ENCODE results near the gene BSG.
A peak's percentile ranks its signal among the peaks of the same experiment; 100 is the strongest.

The BSG gene

DNA sequence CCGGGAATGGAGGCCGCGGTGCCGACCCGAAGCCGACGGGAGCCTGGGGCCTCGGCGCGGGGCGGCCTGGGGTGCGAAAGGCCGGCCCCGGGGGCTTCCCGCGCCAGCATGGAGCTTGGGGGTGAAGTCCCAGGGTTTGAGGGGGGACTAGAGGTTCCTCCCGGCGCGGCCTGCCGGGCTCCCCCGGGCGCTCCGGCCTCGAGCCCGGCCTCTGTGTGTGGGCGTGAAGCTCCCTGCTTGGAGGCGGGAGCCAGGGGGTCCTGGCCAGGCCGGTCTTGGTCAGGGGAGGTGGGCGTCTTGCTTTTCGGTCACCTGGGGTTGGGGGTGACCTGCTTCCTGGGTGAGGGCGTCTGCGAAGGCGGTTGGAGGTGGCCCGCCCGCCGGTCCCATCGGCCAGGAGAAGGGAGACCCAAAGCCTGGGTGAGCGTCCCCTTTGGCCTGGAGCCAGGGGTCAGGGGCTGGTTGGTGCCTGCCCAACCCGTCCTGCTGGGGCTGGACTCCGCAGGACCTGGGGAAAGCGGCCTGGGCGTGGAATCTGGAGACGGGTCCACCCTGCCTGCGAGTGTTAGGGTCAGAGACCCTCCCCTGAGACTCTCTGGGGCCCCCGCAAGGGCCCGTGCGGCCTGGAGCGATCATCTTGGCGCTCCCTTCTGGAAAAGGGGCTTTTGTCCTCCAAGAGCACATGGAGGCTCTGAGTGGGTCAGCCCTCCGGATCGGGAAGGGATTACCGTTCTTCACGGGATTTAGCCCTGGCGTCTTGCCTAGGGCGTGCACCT is 535 bp downstream of the BSG start:
- Histone ChIP-seq H3K4me3 (ENCODE audit: low read length) (peak overlapping the region; percentile 93), H3K4me1 (ENCODE audit: low read length) (peaks cover 17% of the 10 kb centered on the region), H3K9ac (ENCODE audit: low read length) (peak overlapping the region; percentile 95), H3K4me2 (ENCODE audit: low read length) (peak overlapping the region; percentile 100), H3K27ac (ENCODE audit: low read length) (peak overlapping the region; percentile 67), H3K9me3 (ENCODE audit: insufficient read depth, low read length) (no peaks in the 10 kb centered on the region), H4K20me1 (ENCODE audit: insufficient read depth, low read length) (peaks cover 47% of the 10 kb centered on the region), H3K27me3 (ENCODE audit: low read depth, low read length) (no peaks in the 10 kb centered on the region), H2AFZ (ENCODE audit: low read depth, low read length) (no peak overlapping the region), H3K79me2 (ENCODE audit: low read length) (peaks cover 55% of the 10 kb centered on the region), H3K36me3 (replicated peaks; ENCODE audit: low read depth, low read length) (peaks cover 23% of the 10 kb centered on the region)
- no peak for TF ChIP-seq EZH2phosphoT487 (IDR thresholded peaks at IDR 0.05; ENCODE audit: low read depth)
- no peak for TF ChIP-seq CTCF (IDR thresholded peaks at IDR 0.05; ENCODE audit: low read depth, low read length)

DNA sequence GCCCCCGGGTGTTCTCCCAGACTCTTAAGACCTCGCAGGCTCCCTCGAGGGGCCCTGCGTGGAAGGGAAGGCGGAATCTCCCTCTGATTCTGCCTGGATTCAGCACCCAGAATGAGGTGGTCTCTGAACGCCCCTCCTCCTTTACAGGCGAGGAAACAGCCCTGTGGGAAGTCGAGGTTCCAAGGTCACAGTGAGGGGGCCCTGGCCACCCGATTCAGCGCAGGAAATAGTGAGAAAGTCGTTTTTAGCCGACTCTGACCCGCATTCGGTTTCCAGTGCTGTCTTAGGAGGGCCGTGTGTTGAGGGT is 1.1 kb downstream of the BSG start:
- no peak overlapping the region for H2AFZ ChIP-seq (ENCODE audit: low read depth, low read length)
- H3K36me3 ChIP-seq (replicated peaks; ENCODE audit: low read depth, low read length) = peaks cover 28% of the 10 kb centered on the region
- H3K4me1 ChIP-seq (ENCODE audit: low read length) = peaks cover 17% of the 10 kb centered on the region
- H3K27me3 ChIP-seq (ENCODE audit: low read depth, low read length) = no peaks in the 10 kb centered on the region
- H3K79me2 ChIP-seq (ENCODE audit: low read length) = peaks cover 61% of the 10 kb centered on the region
- peak overlapping the region; percentile 100 for H3K4me2 ChIP-seq (ENCODE audit: low read length)
- peak overlapping the region; percentile 95 for H3K9ac ChIP-seq (ENCODE audit: low read length)
- H3K9me3 ChIP-seq (ENCODE audit: insufficient read depth, low read length) = no peaks in the 10 kb centered on the region
- TF ChIP-seq CTCF (IDR thresholded peaks at IDR 0.05; ENCODE audit: low read depth, low read length) (no peak), EZH2phosphoT487 (IDR thresholded peaks at IDR 0.05; ENCODE audit: low read depth) (no peak)
- H4K20me1 ChIP-seq (ENCODE audit: insufficient read depth, low read length) = peaks cover 52% of the 10 kb centered on the region
- H3K4me3 ChIP-seq (ENCODE audit: low read length) = peak overlapping the region; percentile 93
- H3K27ac ChIP-seq (ENCODE audit: low read length) = peak overlapping the region; percentile 67; the same call in 1 of the 2 replicates

DNA sequence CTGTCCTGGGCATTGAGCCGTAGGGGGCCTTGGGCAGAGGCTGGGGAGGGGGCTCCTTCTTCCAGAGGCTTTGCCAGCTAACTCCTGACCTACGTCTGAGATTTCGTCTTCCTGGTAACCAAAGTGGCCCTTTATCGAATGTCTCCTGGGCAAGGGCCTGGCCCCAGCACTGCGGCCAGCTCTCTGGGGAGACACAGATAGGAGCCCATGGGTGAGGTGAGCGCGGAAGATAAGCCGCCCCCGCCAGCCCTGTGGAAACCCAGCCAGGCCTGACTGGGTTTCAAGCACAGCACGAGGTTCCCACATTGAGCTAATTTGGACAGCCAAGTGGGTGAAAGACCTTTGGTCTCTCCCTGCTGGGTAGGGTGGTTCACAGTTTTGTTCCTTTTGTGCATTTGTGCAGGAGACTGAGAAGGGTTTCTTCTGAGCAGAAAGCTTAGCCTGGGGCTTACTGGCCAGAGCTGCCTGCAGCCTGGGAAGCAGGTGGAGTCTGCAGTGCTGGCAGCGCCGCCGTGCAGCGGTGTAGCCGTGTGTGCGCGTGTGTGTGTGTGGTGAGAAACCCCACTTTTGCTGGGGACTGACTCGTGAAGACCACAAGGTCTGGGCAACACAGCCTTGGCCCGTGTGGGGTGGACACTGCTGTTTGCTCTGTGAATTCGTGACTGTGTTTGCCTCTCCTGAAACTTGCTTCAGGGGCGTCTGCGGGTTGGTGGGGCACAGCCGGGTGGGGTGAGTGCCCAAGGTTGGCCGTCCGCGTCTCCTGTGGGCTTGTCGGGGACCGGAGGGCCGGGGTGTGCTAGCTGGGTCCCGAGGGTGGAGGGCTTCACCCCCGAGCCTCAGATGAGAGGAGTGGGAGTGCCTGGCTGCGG is 2.5 kb downstream of the BSG start:
- no peak overlapping the region for H3K27ac ChIP-seq (ENCODE audit: low read length)
- H3K4me1 ChIP-seq (ENCODE audit: low read length) = peaks cover 17% of the 10 kb centered on the region
- H3K27me3 ChIP-seq (ENCODE audit: low read depth, low read length) = no peaks in the 10 kb centered on the region
- H4K20me1 ChIP-seq (ENCODE audit: insufficient read depth, low read length) = peaks cover 66% of the 10 kb centered on the region
- peaks cover 33% of the 10 kb centered on the region for H3K36me3 ChIP-seq (replicated peaks; ENCODE audit: low read depth, low read length)
- H3K9me3 ChIP-seq (ENCODE audit: insufficient read depth, low read length) = no peaks in the 10 kb centered on the region
- H3K9ac ChIP-seq (ENCODE audit: low read length) = no peak overlapping the region
- H3K4me2 ChIP-seq (ENCODE audit: low read length) = peak overlapping the region; percentile 18
- H3K4me3 ChIP-seq (ENCODE audit: low read length) = peak overlapping the region; percentile 17; the same call in 1 of the 2 replicates
- TF ChIP-seq EZH2phosphoT487 (IDR thresholded peaks at IDR 0.05; ENCODE audit: low read depth) = no peak
- TF ChIP-seq CTCF (IDR thresholded peaks at IDR 0.05; ENCODE audit: low read depth, low read length) = no peak
- peaks cover 75% of the 10 kb centered on the region for H3K79me2 ChIP-seq (ENCODE audit: low read length)
- no peak overlapping the region for H2AFZ ChIP-seq (ENCODE audit: low read depth, low read length)

Data from OCI-LY3 (cell line).